HCT116 (cell line): ENCODE results near the gene PAPPA2. TPM values are rescaled to one million over a fixed set of nuclear protein-coding genes. Genes with fewer than 3 reads are reported as not detected.

Experiments
- ATAC-seq: fragments of 200-7000 bp; cut with Tn5 transposase; 2 replicates; pipeline ENCODE4 v1.9.1; 2020; ENCODE audit warnings: mild to moderate bottlenecking, moderate library complexity
- BruUV-seq: library from RNA; stranded (reverse); fragments of 400-500 nt; replicated peaks from 2 replicates; lab custom pipeline; 2021; lab: Mats Ljungman, UMichigan
- CTCF ChIA-PET: fragments of 300-600 bp; sonication (Branson Sonifier 250); formaldehyde crosslinking; loops from one replicate; lab custom pipeline; 2021; ENCODE audit warnings: antibody characterized with exemption; lab: Charles Lee
- POLR2A ChIA-PET: fragments of 300-600, 350-600 bp; sonication (Branson Sonifier 250); formaldehyde crosslinking; loops from one replicate; lab custom pipeline; 2021; ENCODE audit warnings: antibody characterized with exemption; lab: Charles Lee
- RAD21 ChIA-PET, 2 experiments: fragments of 300-600 bp; sonication (Branson Sonifier 250); formaldehyde crosslinking; loops; one replicate each; lab custom pipeline; 2023; ENCODE audit warnings: low total read pairs in 2 of 2; ENCODE audit not compliant: uncharacterized antibody in 2 of 2, unreplicated experiment in 2 of 2, low non-redundant PET in 1 of 2; lab: Charles Lee
- DNase-seq: peaks from one replicate; pipeline ENCODE4 v3.0.0-alpha.2; 2010; ENCODE audit warnings: low read depth, low spot score
- H2AFZ ChIP-seq: fragments of 200-600 bp; shearing (Covaris generic), sonication (generic); 2 replicates; pipeline ENCODE4 v1.6.1; 2017; ENCODE audit warnings: low read depth, mixed run types, mixed read lengths, antibody characterized with exemption, low read length; ENCODE audit not compliant: poor library complexity, severe bottlenecking
- H3K27ac ChIP-seq: 2 replicates; pipeline ENCODE4 v1.5.1; 2012; ENCODE audit warnings: low read depth, low read length
- H3K27me3 ChIP-seq: fragments of 200-600 bp; sonication (generic); 2 replicates; pipeline ENCODE4 v1.6.1; 2016; ENCODE audit warnings: mixed run types, low read length, mixed read lengths; ENCODE audit not compliant: insufficient read depth
- H3K36me3 ChIP-seq, 2 experiments: fragments of 200-500 bp in 1 of 2; fragments of 200-600 bp in 1 of 2; sonication (Bioruptor generic) in 1 of 2; sonication (generic) in 1 of 2; 2 replicates each; pipeline versions ENCODE4 v1.5.1 to v1.6.1; 2014 to 2016; ENCODE audit warnings: low read length in 2 of 2, inconsistent platforms in 1 of 2, mixed read lengths in 1 of 2, mixed run types in 1 of 2; ENCODE audit not compliant: insufficient read depth in 2 of 2, control insufficient read depth in 1 of 2
- H3K4me1 ChIP-seq, 2 experiments: fragments of 200-600 bp in 1 of 2; sonication (generic) in 1 of 2; 2 replicates each; pipeline versions ENCODE4 v1.5.1 to v1.6.1; 2012 to 2017; ENCODE audit warnings: low read length in 2 of 2, inconsistent platforms in 1 of 2, mild to moderate bottlenecking in 1 of 2, mixed read lengths in 1 of 2, mixed run types in 1 of 2, moderate library complexity in 1 of 2; ENCODE audit not compliant: insufficient read depth in 2 of 2, control insufficient read depth in 1 of 2
- H3K4me2 ChIP-seq: fragments of 200-600 bp; sonication (generic); 2 replicates; pipeline ENCODE4 v1.6.1; 2017; ENCODE audit warnings: mixed run types, low read length, mixed read lengths
- H3K4me3 ChIP-seq, 2 experiments: fragments of 200-600 bp in 1 of 2; sonication (generic) in 1 of 2; replicated peaks in 1 of 2; 2 replicates each; pipeline ENCODE4 v1.5.1; 2011 to 2016; ENCODE audit warnings: low read length in 2 of 2, control low read depth in 1 of 2, low read depth in 1 of 2, mild to moderate bottlenecking in 1 of 2, mixed read lengths in 1 of 2, mixed run types in 1 of 2
- H3K79me2 ChIP-seq: fragments of 200-600 bp; sonication (generic); 2 replicates; pipeline ENCODE4 v1.6.1; 2017; ENCODE audit warnings: mild to moderate bottlenecking, mixed run types, low read length, moderate library complexity, mixed read lengths; ENCODE audit not compliant: insufficient read depth
- H3K9ac ChIP-seq: fragments of 200-600 bp; sonication (generic); 2 replicates; pipeline ENCODE4 v1.6.1; 2016; ENCODE audit warnings: low read length, mixed read lengths
- H3K9me2 ChIP-seq: fragments of 200-600 bp; sonication (generic), shearing (Covaris generic); 2 replicates; pipeline ENCODE4 v1.6.1; 2017; ENCODE audit warnings: mixed run types, mild to moderate bottlenecking, moderate library complexity; ENCODE audit not compliant: insufficient read depth
- H3K9me3 ChIP-seq, 2 experiments: fragments of 200-500 bp in 1 of 2; fragments of 200-600 bp in 1 of 2; sonication (Bioruptor generic) in 1 of 2; sonication (generic) in 1 of 2; 2 replicates each; pipeline ENCODE4 v1.6.1; 2014 to 2017; ENCODE audit warnings: low read length in 2 of 2, mixed read lengths in 2 of 2, inconsistent platforms in 1 of 2, low read depth in 1 of 2, mild to moderate bottlenecking in 1 of 2, mixed run types in 1 of 2, moderate library complexity in 1 of 2; ENCODE audit not compliant: control insufficient read depth in 1 of 2, insufficient read depth in 1 of 2
- H4K20me1 ChIP-seq: fragments of 200-600 bp; sonication (generic), shearing (Covaris generic); 2 replicates; pipeline ENCODE4 v1.6.1; 2017; ENCODE audit warnings: mixed run types, mild to moderate bottlenecking, moderate library complexity; ENCODE audit not compliant: insufficient read depth
- FOSL1 ChIP-seq: IDR thresholded peaks from 2 replicates; pipeline ENCODE4 v1.6.1; 2012; ENCODE audit warnings: low read depth
- POLR2A ChIP-seq: IDR thresholded peaks from 2 replicates; pipeline ENCODE4 v1.7.0; 2011; ENCODE audit warnings: borderline replicate concordance; ENCODE audit not compliant: insufficient read depth, insufficient read length; ENCODE audit errors: extremely low read depth
- REST ChIP-seq: IDR thresholded peaks from 2 replicates; pipeline ENCODE4 v1.6.1; 2012; ENCODE audit warnings: low read depth
- SRF ChIP-seq: IDR thresholded peaks from 2 replicates; pipeline ENCODE4 v1.6.1; 2012; ENCODE audit warnings: low read depth
- ZBTB33 ChIP-seq: IDR thresholded peaks from 2 replicates; pipeline ENCODE4 v1.6.1; 2011; ENCODE audit warnings: mild to moderate bottlenecking, low read length, moderate library complexity; ENCODE audit not compliant: insufficient replicate concordance; ENCODE audit errors: extremely low read depth
- ZFX ChIP-seq: fragments of 450-650 bp; IDR thresholded peaks from 2 replicates; pipeline ENCODE4 v1.6.1; 2017
- intact Hi-C: fragments of 100-400 bp; cut with micrococcal nuclease; formaldehyde crosslinking; loops from 2 replicates; pipeline ENCODE4 v1.10.0; 2022
- total RNA-seq: library from RNA; stranded (reverse); gene quantifications from one replicate; pipeline ENCODE4 v1.2.1, GENCODE V29; 2021; ENCODE audit not compliant: unreplicated experiment
- TF ChIP-seq, protein P1 (sequence below): IDR thresholded peaks from 2 replicates; pipeline ENCODE4 v1.6.1; 2012
- TF ChIP-seq, protein P2 (sequence below): IDR thresholded peaks from 2 replicates; pipeline ENCODE4 v1.6.1; 2012

PAPPA2 gene
- total RNA-seq, 1 experiment from 2014 or later = not detected

GRCh38 chr1:176501599-176501998 is 38.6 kb downstream of the PAPPA2 start:
- Histone ChIP-seq H3K9ac (no peak overlapping the region), H4K20me1 (no peaks in the 10 kb centered on the region), H3K4me3 (no peak overlapping the region), H3K79me2 (no peaks in the 10 kb centered on the region), H2AFZ (no peak overlapping the region), H3K27ac (no peak overlapping the region), H3K9me2 (no peaks in the 10 kb centered on the region), H3K4me1 (no peaks in the 10 kb centered on the region)
- ATAC-seq = no peak
- ChIA-PET POLR2A (no interaction called here), RAD21 (no interaction called here)
- intact Hi-C loops = no loop called here
- TF ChIP-seq, protein P1, sequence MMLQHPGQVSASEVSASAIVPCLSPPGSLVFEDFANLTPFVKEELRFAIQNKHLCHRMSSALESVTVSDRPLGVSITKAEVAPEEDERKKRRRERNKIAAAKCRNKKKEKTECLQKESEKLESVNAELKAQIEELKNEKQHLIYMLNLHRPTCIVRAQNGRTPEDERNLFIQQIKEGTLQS = no peak
- TF ChIP-seq, protein P2, sequence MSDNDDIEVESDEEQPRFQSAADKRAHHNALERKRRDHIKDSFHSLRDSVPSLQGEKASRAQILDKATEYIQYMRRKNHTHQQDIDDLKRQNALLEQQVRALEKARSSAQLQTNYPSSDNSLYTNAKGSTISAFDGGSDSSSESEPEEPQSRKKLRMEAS = no peak
- TF ChIP-seq REST (no peak), ZBTB33 (no peak), SRF (no peak), ZFX (no peak), POLR2A (no peak), FOSL1 (no peak)
- TF ChIP-seq, all 23 proteins: peak for 0
- BruUV-seq = no TSS peak
- CTCF ChIA-PET = no interaction called here
- Histone ChIP-seq H3K36me3 (no peaks in the 10 kb centered on the region), H3K27me3 (peaks cover 29% of the 10 kb centered on the region), H3K9me3 (no peaks in the 10 kb centered on the region), H3K4me2 (no peak overlapping the region)
- DNase-seq = no peak
